NCI-H446 (cell line): ENCODE results near the gene CHIT1.
"Not testable (repeated sequence)": the region's sequence is repeated elsewhere in the genome, so short reads cannot be mapped to it uniquely, and the experiment has no call there.

Source experiments
- DNase-seq, 2 experiments: peaks; one replicate each; lab custom pipeline; 2025; lab: John Stamatoyannopoulos, UW

The CHIT1 gene

DNA sequence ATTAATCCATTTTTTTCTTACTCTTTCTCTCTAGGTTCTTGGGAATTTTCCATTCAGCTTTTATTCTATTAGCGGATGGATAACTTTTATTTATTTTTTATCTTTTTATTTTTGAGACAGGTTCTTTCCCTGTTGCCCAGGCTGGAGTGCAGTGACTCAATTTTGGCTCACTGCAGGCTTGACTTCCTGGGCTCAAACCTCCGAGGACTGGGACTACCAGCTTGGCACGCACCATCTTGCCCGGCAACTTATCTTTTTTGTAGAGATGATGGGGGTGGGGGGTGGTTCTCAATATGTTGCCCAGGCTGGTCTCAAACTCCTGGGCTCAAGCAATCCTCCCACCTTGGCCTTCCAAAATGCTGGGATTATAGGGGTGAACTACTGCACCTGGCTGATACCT is 36.1 kb upstream of the CHIT1 start:
- DNase-seq = no peak

- DNase-seq = no peak
Measured at GRCh38 chr1:203264052-203264501, 34.6 kb upstream of the CHIT1 start.

DNA sequence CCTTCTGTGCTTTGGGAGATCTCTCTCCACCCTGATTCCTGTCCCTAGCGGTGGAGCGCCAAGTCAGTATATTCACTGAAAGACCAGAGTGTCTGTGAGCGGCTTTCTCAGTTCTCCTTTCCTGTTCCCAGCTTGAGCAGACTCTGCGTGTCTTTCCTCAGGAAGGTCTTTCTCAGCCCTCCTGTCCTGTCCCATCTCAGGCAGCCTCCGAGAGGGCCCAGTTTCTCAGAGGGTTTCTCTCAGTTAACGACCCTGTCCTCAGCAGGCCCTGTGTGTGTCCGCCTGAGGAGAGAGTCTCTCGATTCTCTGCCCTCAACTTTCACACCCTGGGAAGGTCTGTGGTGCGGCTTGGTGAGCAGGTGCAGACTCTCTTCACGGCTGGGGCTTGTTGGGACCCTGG is 34.0 kb upstream of the CHIT1 start:
- no peak for DNase-seq

- DNase-seq = not testable (repeated sequence)
Measured at GRCh38 chr1:203256636-203257035, 27.2 kb upstream of the CHIT1 start.

DNA sequence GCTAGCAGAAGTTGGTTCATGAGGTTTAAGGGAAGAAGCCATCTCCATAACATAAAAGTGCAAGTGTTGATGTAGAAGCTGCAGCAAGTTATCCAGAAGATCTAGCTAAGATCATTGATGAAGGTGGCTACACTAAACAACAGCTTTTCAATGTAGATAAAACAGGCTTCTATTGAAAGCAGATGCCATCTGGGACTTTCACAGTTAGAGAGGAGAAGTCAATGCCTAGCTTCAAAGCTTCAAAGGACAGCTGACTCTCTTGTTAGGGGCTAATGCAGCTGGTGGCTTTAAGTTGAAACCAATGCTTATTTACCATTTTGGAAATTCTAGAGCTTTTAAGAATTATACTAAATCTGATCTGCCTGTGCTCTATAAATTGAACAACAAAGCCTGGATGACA is 25.3 kb upstream of the CHIT1 start:
- not testable (repeated sequence) for DNase-seq

GRCh38 chr1:203252678-203253077 is 23.2 kb upstream of the CHIT1 start:
- no peak for DNase-seq

- DNase-seq = no peak
Measured at GRCh38 chr1:203251466-203251865, 22.0 kb upstream of the CHIT1 start.

DNA sequence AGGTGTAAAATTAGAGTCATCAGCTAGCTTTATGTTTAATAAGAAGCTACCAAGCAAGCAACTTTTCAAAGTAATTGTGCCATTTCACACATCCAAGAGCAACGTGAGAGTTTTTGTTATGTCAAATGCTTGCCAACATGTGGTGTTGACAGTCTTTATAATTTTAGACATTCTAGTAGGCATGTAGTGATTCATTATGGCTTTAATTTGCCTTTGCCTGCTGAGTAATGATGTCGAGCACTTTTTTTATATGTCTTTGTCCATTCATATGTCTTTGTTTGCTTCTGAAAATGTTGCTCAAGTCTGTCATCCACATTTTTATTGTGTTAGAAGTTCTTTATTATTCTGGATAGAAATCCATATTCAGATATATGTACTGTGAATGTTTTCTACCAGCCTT is 21.4 kb upstream of the CHIT1 start:
- no peak for DNase-seq

DNA sequence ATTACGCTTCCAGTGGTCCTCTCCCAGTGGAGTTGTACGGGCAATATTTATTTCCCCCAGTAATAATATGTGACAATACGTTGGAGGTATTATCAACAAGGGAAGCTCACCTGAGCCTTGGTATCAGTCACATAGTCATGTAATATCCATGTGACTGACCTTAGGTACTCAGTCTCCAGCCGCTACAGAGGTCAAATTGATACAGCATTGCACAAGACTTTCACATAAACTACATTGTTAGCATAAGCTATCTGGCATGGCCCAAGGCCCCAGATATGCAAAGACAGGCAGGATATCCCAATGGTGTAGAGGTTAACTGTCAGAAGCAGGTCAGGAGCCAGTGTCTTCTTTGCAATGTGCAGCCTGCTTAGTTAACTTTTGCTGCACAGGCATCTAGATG is 15.3 kb upstream of the CHIT1 start:
- DNase-seq = no peak

DNA sequence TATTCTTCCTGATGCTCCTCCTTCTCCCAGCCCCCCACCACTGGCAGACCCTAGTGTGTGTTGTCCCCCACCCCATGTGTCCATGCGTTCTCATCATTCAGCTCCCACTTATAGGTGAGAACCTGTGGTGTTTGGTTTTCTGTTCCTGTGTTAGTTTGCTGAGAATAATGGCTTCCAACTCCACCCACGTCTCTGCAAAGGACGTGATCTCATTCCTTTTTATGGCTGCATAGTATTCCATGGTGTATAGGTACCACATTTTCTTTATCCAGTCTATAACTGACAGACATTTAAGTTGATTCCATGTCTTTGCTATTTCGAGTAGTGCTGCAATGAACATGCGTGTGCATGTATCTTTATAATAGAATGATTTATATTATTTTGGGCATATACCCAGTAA is 12.2 kb upstream of the CHIT1 start:
- DNase-seq = not testable (repeated sequence)

DNA sequence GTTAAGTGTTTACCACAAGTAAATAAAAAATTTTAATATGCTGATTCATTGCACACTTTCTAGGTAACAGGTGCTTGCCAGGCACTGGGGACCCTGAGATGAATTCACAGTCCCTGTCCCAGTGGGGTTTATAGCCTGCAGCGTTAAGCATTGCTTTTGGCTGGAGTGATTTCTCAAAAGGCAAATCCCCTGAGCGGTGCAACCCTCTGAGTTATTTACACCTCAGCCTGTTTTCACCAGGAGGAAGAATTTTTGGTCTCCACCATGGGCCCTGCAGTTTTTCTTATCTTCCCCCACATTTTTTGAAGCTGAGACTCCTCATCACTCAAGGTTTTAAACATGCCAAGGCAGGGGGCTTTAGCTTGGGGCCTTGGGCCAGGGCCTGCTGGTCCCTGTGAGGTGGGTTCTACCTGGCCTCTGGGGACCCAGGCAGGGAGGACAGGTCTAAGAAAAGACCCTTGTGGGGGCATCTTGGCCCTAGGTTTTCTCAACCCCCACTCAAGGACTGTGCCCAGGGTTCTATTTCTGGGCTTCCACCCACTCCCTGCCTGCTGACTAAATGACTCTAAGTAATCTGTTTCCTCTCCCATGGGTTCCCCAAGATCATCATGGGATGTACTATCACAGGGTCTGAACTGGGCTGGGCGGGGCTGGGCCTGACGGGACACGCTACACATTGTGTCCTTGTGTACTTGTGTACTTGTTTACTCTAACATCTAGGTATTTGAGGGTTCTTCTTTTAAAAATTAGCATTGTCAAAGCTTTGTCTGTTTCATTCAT is 10.2 kb upstream of the CHIT1 start:
- DNase-seq = no peak

GRCh38 chr1:203239081-203239480 is 9.6 kb upstream of the CHIT1 start:
- DNase-seq = no peak

GRCh38 chr1:203238535-203238934 is 9.1 kb upstream of the CHIT1 start:
- no peak for DNase-seq

GRCh38 chr1:203234901-203235300 is 5.4 kb upstream of the CHIT1 start:
- DNase-seq = not testable (repeated sequence)

- DNase-seq = no peak
Measured at GRCh38 chr1:203228670-203229069, 803 bp downstream of the CHIT1 start.

DNA sequence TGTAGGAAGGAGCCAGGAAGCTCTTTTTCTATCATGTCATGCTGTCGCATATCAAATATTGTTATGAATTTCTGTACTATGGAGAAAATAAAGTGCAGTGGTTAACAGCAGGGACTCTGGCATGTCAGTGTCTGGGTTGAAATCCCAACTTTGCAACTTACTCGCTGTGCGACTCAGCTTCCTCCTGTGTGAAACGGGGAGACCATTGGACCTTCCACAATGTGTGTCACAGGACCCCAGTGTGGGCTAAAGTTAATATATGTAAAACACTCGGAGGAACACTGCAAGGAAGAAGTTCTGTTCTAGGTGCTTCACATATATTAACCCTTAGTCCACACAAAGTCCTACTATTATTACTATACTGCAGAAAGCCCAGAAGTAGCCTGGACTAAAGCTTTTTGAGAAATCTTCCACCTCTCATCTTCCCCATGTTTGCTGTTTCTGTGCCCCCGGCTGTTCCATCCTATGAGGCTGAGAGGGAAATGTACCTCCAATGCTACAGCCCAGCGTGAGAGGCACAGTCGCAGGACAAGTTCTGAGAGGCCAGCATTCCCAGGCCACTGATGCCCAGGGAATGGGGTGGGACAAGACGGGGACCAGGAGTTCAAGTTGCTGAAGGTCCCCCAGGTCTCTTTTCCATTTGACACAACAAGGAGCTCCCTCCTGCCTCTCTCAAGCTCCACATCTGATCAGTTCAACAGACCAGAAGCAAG is 1.9 kb downstream of the CHIT1 start:
- no peak for DNase-seq

DNA sequence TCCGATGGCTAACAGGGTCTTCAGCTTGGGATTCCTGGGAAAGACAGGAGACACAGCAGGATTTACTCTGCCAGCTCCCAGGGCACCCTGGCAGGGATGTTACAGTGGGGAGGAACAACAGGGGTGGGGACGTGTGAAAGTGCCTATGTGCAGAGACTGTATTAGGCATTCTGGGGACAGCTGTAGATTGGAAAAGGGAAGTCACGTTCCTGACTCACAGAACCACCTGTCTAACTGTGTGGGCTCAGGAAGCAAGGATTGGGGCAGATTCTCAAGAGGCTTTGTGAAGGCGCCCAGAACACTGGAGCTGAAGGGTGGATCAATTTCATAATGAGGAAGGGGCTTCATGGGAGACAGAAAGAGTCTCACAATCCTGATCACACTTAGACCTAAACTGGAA is 4.4 kb downstream of the CHIT1 start:
- no peak for DNase-seq

DNA sequence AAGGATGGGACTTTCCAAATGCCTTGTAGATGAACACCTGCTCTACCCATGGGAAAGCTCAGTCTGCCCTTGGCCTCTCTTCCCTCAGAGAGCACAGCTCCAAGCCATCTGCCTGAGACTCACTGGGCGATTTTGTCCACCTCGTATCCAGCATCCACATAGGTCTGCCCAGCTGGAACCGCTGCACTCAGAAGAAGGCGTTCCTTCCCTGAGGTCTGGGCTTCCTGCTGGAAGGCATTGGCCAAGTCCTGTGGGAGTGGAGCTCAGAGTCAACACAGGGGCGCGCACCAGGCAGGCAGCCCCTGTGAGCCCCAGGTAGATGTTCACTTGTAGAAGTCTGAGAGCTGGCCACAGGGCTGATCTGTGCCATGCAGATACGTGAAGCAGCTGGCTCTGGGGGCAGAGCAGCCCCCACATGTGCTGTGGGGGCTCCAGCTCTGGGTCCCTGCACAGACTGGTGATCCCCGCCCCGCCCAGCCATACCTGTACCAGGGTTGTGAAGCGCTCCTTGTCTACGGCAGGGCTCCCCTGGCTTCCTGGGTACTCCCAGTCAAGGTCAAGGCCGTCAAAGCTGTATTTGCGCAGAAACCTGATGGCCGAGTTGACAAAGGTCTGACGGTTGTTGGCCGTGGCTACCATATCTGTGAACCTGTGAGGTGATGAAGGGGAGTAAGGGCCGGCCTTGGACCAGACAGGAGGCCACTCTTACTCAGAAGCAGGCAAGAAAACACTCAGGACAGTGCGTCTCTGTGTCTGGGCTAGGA is 6.3 kb downstream of the CHIT1 start:
- no peak for DNase-seq

DNA sequence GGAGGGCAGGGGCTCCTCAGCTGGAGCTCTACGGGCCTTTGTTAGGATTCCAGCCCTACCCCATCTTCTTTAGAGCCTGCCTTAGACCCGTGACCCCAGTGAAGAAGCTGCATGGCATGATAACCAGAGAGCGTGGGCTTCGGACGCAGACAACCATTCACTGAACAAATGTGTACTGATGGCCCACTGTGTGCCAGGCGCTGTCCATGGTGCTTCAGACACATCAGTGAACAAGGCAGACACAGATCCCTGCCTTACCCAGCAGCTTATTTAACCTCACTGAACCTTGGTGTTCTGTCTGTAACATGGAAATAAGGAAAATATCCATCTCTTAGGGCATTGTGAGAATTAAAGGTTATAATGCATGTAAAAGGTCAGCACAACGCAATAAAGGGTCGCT is 9.5 kb downstream of the CHIT1 start:
- no peak for DNase-seq

GRCh38 chr1:203219171-203219570 is 10.3 kb downstream of the CHIT1 start:
- no peak for DNase-seq

DNA sequence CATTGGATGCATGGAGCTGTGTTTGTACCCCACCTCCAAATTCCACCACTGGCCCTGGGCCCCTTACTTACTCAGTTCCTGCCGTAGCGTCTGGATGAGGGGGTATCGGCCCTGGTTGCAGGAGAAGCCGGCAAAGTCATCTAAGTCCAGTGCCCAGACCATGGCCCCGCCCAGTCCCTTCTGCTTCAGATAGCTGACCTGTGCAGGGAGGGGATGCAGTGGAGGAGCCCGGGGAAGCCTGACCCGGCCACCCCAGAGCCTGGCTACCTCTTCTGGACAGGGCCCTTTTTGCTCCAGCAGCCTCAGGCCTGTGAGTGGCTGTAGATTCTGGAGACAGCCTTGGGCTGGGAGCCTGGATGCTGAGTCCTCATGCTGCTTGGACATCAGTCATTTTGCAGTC is 11.8 kb downstream of the CHIT1 start:
- no peak for DNase-seq

GRCh38 chr1:203217139-203217655 is 12.3 kb downstream of the CHIT1 start:
- DNase-seq = no peak
